Thoracic aorta (tissue), 2 donors: ENCODE data around the gene OR2V1. TPM values are rescaled to one million over a fixed set of nuclear protein-coding genes. Genes with fewer than 3 reads are reported as not detected.
A peak's percentile ranks its signal among the peaks of the same experiment; 100 is the strongest.
"Not testable (repeated sequence)": the region's sequence is repeated elsewhere in the genome, so short reads cannot be mapped to it uniquely, and the experiment has no call there.

Experiments
- ATAC-seq: fragments of 150-250 bp; one replicate; pipeline ENCODE4 v1.8.0; 2017; ENCODE audit warnings: low read depth; ENCODE audit not compliant: insufficient number of reproducible peaks, low FRiP score
- DNase-seq: peaks from one replicate; pipeline ENCODE4 v3.0.0-alpha.2; 2020; ENCODE audit warnings: low spot score
- H3K27ac ChIP-seq, 2 donors: fragments of 200-600 bp; sonication (generic); 1 replicate in 1 of 2; 2 replicates in 1 of 2; pipeline ENCODE4 v1.5.1; 2016; ENCODE audit warnings: mild to moderate bottlenecking in 2 of 2, moderate library complexity in 2 of 2
- H3K27me3 ChIP-seq: fragments of 200-600 bp; sonication (generic); replicated peaks from 2 replicates; pipeline ENCODE4 v1.6.0; 2016; ENCODE audit warnings: mild to moderate bottlenecking; ENCODE audit not compliant: insufficient read depth
- H3K36me3 ChIP-seq: fragments of 200-600 bp; sonication (generic); one replicate; pipeline ENCODE4 v1.5.1; 2016
- H3K4me1 ChIP-seq, 2 donors: fragments of 200-600 bp; sonication (generic); 1 replicate in 1 of 2; 2 replicates in 1 of 2; pipeline versions ENCODE4 v1.5.1 to v1.6.0; 2016; ENCODE audit warnings: low read depth in 2 of 2, mild to moderate bottlenecking in 1 of 2; ENCODE audit not compliant: control insufficient read depth in 1 of 2
- H3K4me3 ChIP-seq: fragments of 200-600 bp; sonication (generic); 2 replicates; pipeline ENCODE4 v1.5.1; 2016; ENCODE audit warnings: mild to moderate bottlenecking
- H3K9me3 ChIP-seq: fragments of 200-600 bp; sonication (generic); 2 replicates; pipeline ENCODE4 v1.5.1; 2016
- total RNA-seq, 2 donors: library from RNA; depleted of rRNA; stranded (reverse); fragments of >200 nt; gene quantifications; one replicate each; pipeline versions ENCODE4 v1.1.0 to v1.2.3, GENCODE V29; 2016
- TF ChIP-seq, protein P1 (sequence below): fragments of 200-600 bp; sonication (generic); IDR thresholded peaks from one replicate; pipeline ENCODE4 v1.5.1; 2019; ENCODE audit warnings: antibody characterized with exemption

The OR2V1 gene
- total RNA-seq, 2 donors from 2014 or later = not detected

DNA sequence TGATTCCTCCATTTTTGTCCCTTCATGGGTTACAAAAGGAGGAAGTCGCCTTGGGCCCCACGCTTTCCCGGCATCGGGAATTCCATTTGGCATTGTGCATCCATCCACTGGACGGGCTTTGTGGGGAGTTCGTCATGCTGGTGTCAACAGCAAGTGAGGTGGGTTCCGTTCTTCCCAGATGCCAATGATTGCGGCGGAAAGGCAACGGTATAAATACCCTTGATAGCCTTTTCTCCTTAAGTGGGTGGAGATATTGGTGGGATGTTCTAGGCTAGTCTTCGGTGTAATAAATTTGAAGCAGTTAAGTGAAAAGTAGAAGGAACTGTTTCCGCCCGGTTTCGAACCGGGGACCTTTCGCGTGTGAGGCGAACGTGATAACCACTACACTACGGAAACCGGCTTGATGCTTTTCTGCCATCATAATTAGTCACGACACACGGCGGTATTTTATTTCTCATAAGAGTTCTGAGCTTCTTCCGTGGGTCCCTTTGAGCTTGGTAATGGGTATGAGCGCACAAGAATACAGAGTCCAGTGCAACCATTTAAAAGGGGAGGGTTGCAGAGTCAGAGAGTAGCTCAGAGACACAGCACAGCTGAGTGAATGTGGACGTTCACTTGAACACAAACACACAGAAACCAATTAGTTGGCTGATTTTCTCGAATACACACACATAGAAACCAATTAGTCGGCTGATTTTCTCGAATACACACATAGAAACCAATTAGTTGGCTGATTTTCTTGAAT lies 28.9 kb downstream of the OR2V1 start:
- H3K27ac ChIP-seq, H3K36me3 ChIP-seq, H3K27me3 ChIP-seq, DNase-seq, H3K4me3 ChIP-seq, H3K4me1 ChIP-seq, ATAC-seq, H3K9me3 ChIP-seq: not testable (repeated sequence)

DNA sequence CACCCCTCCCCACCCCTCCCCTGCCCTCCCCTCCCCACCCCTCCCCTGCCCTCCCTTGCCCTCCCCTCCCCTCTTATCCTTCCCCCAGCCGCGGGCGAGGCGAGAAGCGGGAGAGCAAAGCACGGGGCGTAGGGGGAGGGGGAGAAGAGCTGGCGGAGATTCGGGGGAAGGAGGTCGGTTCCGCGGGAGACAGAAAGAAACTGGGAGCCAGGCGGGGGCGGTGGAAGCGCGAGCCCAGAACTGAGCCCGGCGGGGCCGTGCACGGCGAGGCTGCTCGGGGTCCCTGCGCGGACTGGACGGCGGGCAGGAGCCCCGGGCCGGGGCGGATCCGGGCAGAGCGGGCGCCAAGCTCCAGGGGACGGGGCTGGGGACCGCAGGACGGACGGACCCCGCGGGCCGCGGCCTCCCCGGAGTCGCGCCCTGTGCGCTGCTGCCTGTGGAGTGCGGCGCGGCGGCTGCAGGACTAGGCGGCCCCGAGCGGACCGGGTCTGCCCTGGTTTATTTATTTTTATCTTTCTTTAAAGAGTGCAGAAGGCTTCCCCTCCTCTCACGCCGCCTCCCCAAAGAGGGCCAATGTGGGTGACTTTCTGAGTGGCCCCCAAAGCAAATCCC lies 29.8 kb downstream of the OR2V1 start:
- H3K4me3 ChIP-seq = not testable (repeated sequence)

DNA sequence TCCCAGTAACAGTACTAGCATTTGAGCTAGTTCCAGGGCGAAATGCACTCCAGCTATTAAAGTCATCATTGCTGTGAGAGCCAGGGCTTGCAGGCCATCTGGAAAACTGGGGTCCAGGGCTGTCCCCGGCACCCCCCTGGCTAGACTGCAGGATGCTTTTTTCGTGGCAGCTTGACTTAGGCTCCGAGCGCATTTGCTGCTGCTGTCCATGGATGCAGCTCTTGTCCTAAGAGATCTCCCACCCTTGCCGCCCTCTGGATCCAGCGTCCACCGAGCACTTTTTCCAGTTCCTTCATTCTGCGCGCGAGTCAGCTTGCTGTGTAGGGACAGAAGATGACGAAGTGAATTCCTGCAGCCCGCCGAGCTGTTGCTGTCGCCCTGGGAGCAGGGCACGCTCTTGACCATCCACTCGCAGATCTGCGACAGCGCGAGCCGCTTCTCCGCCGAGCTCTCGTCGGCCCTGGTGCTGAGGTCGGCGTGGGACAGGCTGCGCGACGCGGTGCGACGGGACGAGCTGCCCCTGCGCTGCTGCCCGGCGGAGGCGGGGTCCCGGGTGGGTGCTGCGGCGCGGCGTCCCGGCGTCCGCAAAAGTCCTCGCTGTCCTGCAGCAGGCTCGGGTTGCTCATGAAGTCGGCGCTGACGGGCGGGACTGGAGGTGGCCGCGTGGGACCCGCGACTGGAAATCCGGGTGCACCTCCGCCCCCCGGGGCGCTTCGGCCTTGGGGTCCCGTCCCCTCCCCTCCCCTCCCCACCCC lies 30.7 kb downstream of the OR2V1 start:
- TF ChIP-seq, protein P1, sequence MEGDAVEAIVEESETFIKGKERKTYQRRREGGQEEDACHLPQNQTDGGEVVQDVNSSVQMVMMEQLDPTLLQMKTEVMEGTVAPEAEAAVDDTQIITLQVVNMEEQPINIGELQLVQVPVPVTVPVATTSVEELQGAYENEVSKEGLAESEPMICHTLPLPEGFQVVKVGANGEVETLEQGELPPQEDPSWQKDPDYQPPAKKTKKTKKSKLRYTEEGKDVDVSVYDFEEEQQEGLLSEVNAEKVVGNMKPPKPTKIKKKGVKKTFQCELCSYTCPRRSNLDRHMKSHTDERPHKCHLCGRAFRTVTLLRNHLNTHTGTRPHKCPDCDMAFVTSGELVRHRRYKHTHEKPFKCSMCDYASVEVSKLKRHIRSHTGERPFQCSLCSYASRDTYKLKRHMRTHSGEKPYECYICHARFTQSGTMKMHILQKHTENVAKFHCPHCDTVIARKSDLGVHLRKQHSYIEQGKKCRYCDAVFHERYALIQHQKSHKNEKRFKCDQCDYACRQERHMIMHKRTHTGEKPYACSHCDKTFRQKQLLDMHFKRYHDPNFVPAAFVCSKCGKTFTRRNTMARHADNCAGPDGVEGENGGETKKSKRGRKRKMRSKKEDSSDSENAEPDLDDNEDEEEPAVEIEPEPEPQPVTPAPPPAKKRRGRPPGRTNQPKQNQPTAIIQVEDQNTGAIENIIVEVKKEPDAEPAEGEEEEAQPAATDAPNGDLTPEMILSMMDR = no peak
- Histone ChIP-seq H3K9me3 (no peaks in the 10 kb centered on the region), H3K27me3 (peaks cover 5% of the 10 kb centered on the region), H3K36me3 (no peaks in the 10 kb centered on the region), H3K4me3 (peak overlapping the region; percentile 41), H3K27ac (no peak overlapping the region), H3K4me1 (no peaks in the 10 kb centered on the region)
- no peak for ATAC-seq
- DNase-seq = no peak

More for the DNA sequence above, 29.8 kb downstream of the OR2V1 start:
- H3K9me3 ChIP-seq, ATAC-seq, H3K27me3 ChIP-seq, H3K36me3 ChIP-seq, DNase-seq, H3K27ac ChIP-seq, H3K4me1 ChIP-seq: not testable (repeated sequence)

DNA sequence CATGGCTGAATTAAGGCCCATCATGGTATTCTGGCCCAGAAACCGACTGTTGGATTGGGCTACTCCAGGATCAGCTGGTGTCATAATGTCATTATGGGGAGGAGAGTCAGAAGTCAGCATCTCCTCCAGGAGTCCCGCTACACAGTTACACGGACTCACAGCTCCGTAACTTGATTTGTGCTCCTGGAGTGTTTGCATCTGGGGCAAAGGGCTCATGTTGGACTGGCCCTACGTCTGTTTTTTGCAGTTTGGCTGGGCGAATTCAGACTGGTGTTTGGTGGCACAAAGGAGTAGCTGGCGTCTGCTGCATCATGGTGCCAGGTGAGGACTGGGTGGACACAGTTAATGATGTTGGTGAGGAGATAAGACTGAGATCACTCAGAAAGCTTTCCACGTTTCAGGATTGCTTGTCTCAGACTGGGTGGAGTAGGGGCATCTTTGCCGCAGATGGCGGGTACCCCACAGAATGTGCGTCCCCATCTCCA lies 31.3 kb downstream of the OR2V1 start:
- ATAC-seq = no peak
- Histone ChIP-seq H3K4me3 (no peak overlapping the region), H3K4me1 (no peaks in the 10 kb centered on the region), H3K27me3 (peaks cover 5% of the 10 kb centered on the region), H3K36me3 (no peaks in the 10 kb centered on the region), H3K9me3 (no peaks in the 10 kb centered on the region), H3K27ac (no peak overlapping the region)
- TF ChIP-seq, protein P1 = no peak
- no peak for DNase-seq

DNA sequence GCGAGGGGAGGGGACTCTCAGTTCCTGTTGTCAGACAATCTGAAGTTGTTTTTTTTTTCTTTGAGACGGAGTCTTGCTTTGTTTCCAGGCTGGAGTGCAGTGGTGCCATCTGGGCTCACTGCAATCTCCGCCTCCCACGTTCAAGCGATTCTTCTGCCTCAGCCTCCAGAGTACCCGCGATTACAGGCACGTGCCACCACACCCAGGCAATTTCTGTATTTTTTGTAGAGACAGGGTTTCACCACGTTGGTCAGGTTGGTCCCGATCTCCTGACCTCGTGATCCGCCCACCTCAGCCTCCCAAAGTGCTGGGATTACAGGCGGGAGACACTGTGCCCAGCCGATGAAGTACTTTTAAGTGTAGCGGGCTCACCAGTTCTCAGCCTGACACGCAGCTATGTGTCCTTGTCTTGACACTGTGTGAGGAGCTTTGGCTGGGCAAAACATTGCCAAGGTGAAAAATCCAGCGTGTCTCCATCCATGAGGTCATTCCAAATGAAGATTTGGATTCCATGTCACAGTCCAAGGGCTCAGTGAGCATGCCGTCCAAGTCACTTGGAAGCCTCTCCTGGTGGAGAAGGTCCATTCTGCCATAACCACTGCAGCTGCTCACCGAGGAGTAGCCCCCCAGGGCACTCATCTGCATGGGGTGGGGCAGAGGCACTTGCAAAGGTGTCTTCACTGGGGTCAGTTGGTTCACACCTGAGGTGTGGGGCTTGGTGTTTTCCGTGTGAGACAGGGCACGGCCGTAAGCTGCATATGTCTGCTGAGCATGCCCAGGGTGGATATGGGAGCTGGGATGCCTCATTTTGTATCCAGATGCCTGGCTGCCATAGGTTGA lies 32.0 kb downstream of the OR2V1 start:
- no peak overlapping the region for H3K4me3 ChIP-seq
- H3K27me3 ChIP-seq = peaks cover 5% of the 10 kb centered on the region
- H3K4me1 ChIP-seq = no peaks in the 10 kb centered on the region
- no peak for ATAC-seq
- DNase-seq = no peak
- H3K27ac ChIP-seq = no peak overlapping the region
- no peaks in the 10 kb centered on the region for H3K9me3 ChIP-seq
- H3K36me3 ChIP-seq = no peaks in the 10 kb centered on the region
- TF ChIP-seq, protein P1 = no peak

DNA sequence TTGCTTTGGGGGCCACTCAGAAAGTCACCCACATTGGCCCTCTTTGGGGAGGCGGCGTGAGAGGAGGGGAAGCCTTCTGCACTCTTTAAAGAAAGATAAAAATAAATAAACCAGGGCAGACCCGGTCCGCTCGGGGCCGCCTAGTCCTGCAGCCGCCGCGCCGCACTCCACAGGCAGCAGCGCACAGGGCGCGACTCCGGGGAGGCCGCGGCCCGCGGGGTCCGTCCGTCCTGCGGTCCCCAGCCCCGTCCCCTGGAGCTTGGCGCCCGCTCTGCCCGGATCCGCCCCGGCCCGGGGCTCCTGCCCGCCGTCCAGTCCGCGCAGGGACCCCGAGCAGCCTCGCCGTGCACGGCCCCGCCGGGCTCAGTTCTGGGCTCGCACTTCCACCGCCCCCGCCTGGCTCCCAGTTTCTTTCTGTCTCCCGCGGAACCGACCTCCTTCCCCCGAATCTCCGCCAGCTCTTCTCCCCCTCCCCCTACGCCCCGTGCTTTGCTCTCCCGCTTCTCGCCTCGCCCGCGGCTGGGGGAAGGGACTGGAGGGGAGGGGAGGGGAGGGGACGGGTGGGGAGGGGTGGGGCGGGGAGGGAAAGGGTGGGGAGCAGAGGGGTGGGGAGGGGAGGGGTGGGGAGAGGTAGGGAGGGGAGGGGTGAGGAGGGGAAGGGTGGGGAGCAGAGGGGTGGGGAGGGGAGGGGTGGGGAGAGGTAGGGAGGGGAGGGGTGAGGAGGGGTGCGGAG lies 33.0 kb downstream of the OR2V1 start:
- H3K27ac ChIP-seq, H3K4me3 ChIP-seq, H3K36me3 ChIP-seq, DNase-seq, H3K9me3 ChIP-seq, H3K4me1 ChIP-seq, H3K27me3 ChIP-seq, ATAC-seq: not testable (repeated sequence)

DNA sequence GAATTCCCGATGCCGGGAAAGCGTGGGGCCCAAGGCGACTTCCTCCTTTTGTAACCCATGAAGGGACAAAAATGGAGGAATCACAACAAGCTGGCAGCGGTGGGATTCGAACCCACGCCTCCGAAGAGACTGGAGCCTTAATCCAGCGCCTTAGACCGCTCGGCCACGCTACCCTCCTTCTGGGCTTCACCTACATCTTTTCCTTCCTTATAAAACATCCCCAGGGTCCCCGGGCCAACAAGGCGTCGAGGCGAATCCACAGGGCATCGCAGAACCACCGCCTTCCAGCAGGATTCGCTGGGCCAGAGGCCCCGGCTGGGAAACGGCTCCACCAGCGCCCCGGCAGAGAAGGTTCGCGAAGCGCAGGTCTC lies 33.6 kb downstream of the OR2V1 start:
- H3K27me3 ChIP-seq, ATAC-seq: not testable (repeated sequence)

DNA sequence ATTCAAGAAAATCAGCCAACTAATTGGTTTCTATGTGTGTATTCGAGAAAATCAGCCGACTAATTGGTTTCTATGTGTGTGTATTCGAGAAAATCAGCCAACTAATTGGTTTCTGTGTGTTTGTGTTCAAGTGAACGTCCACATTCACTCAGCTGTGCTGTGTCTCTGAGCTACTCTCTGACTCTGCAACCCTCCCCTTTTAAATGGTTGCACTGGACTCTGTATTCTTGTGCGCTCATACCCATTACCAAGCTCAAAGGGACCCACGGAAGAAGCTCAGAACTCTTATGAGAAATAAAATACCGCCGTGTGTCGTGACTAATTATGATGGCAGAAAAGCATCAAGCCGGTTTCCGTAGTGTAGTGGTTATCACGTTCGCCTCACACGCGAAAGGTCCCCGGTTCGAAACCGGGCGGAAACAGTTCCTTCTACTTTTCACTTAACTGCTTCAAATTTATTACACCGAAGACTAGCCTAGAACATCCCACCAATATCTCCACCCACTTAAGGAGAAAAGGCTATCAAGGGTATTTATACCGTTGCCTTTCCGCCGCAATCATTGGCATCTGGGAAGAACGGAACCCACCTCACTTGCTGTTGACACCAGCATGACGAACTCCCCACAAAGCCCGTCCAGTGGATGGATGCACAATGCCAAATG lies 34.1 kb downstream of the OR2V1 start:
- not testable (repeated sequence) for H3K27ac ChIP-seq, DNase-seq, H3K36me3 ChIP-seq, H3K9me3 ChIP-seq, ATAC-seq, H3K27me3 ChIP-seq, H3K4me1 ChIP-seq, H3K4me3 ChIP-seq

More for the DNA sequence above, 33.6 kb downstream of the OR2V1 start:
- H3K36me3 ChIP-seq, DNase-seq, H3K27ac ChIP-seq, H3K9me3 ChIP-seq, H3K4me3 ChIP-seq, H3K4me1 ChIP-seq: not testable (repeated sequence)
